ENCODE measurements around the gene SMIM29. TPM values are rescaled to one million over a fixed set of nuclear protein-coding genes. Genes with fewer than 3 reads are reported as not detected.
"Not testable (repeated sequence)": the region's sequence is repeated elsewhere in the genome, so short reads cannot be mapped to it uniquely, and the experiment has no call there.

Gene SMIM29
- total RNA-seq, 4 donors from 2014 or later: 8.2 to 14.9 (median 12.5) TPM

DNA sequence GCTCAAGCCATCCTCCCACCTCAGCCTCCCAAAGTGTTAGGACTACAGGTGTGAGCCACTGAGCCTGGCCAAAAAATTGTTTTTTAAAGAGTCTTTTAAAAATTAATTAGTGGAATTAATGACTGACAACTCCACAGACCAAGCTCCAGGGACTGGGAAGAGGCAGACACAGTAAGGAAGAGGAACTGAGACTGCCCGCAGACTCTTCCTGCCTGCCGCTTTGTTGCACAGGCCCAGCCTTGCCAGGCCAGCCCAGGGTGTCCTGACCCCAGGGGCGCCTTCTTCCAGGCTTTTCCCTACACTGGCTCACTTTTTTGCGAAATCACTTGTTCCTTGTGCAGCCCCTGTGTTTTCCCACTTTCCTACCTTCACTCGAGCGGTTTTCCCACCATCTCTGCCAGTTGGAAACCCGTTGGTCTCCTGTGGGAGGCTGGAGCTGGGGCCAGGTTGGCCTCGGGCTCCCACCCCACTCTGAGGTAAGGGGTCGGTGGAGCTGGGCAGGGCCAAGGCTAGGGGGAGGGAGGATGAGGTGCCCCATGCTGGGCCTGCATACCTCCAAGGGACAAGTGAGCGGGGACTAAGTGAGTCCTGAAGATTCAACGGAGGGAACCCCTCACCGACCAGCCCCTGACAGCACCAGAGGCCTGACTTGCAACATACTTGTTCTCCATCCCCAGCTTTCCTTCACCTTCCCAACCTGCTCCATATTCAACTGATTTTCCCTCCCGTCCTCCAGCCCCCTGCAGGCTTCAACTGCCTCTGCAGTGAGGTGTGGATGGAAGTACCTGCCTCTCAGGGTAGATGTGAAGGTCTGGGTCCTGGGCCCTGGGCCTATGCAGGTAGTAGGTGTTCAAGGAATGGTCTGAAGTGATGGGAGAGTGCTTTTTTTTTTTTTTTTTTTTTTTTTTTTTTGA is 23.5 kb upstream of the SMIM29 start:
- intact Hi-C loops (cut with DNase I; ENCODE audit: low total_unique reads): no loop called here
- 87 to 96% methylated on average over 4 to 13 of the region's 13 CpGs for WGBS, 2 donors (ENCODE audit: low coverage in 1 of 2)
- in situ Hi-C loops (cut with MboI; ENCODE audit: low pct_ligation_motif_present in 1 of 4, low pct_unique_long_range_greater_than_20kb in 1 of 4, low sequenced_read_pairs in 3 of 4): loop anchor here in 1 of 4 donors (25.0 kb wide), 1 partner anchor 115 kb away; the partner anchor contains the start of gene NUDT3
- Histone ChIP-seq H3K36me3 (no peaks in the 10 kb centered on the region), H3K4me3 (no peak overlapping the region), H3K27me3 (no peaks in the 10 kb centered on the region), H3K9me3 (no peaks in the 10 kb centered on the region), H3K27ac (peak overlapping the region in 1 of 4 donors; percentile 1), H3K4me1 (no peaks in the 10 kb centered on the region)
- no peak for TF ChIP-seq CTCF (IDR thresholded peaks at IDR 0.05)
- no peak for TF ChIP-seq POLR2AphosphoS5 (IDR thresholded peaks at IDR 0.05)
- no peak for TF ChIP-seq EP300 (IDR thresholded peaks at IDR 0.05; ENCODE audit: low read depth)
- no peak for TF ChIP-seq POLR2A (IDR thresholded peaks at IDR 0.05)
- DNase-seq: no peak

DNA sequence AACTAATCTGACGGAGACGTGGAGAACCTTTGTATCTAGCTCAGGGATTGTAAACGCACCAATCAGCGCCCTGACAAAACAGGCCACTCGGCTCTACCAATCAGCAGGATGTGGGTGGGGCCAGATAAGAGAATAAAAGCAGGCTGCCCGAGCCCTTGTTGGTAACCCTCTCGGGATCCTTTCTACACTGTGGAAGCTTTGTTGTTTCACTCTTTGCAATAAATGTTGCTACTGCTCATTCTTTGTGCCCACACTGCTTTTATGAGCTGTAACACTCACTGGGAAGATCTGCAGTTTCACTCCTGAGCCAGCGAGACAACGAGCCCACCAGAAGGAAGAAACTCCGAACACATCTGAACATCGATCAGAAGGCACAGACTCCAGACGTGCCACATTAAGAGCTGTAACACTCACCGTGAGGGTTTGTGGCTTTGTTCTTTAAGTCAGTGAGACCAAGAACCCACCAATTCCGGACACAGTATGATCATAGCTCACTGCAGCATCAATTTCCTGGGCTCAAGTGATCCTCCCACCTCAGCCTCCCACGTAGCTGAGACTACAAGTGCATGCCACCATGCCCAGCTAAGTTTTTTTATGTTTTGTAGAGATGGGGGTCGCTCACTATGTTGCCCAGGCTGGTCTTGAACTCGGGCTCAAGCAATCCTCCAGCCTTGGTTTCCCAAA is 21.0 kb upstream of the SMIM29 start:
- H3K9me3 ChIP-seq; DNase-seq; H3K27me3 ChIP-seq; H3K36me3 ChIP-seq; H3K4me3 ChIP-seq; intact Hi-C loops (cut with DNase I; ENCODE audit: low total_unique reads); H3K27ac ChIP-seq; H3K4me1 ChIP-seq: not testable (repeated sequence)
- whole genome bisulfite sequencing, 2 donors (ENCODE audit: low coverage in 1 of 2): 79 to 100% methylated on average over 1 to 17 of the region's 17 CpGs
- in situ Hi-C loops (cut with MboI; ENCODE audit: low pct_ligation_motif_present in 1 of 4, low pct_unique_long_range_greater_than_20kb in 1 of 4, low sequenced_read_pairs in 3 of 4): loop anchor here in 1 of 4 donors (25.0 kb wide), 1 partner anchor 118 kb away; the partner anchor contains the start of gene NUDT3

- H3K36me3 ChIP-seq; H3K4me3 ChIP-seq; H3K27ac ChIP-seq; H3K27me3 ChIP-seq; intact Hi-C loops (cut with DNase I; ENCODE audit: low total_unique reads); DNase-seq; H3K9me3 ChIP-seq; H3K4me1 ChIP-seq: not testable (repeated sequence)
- 91% methylated on average over 22 of the region's 25 CpGs; no CpG with 5 or more reads in 1 of the 2 donors for WGBS, 2 donors (ENCODE audit: low coverage in 1 of 2)
- in situ Hi-C loops (cut with MboI; ENCODE audit: low pct_ligation_motif_present in 1 of 4, low pct_unique_long_range_greater_than_20kb in 1 of 4, low sequenced_read_pairs in 3 of 4): loop anchor here in 1 of 4 donors (25.0 kb wide), 1 partner anchor 118 kb away; the partner anchor contains the start of gene NUDT3
These were observed 20.3 kb upstream of the SMIM29 start for GRCh38 chr6:34269132-34269531.

GRCh38 chr6:34267746-34268145 is 18.9 kb upstream of the SMIM29 start:
- Histone ChIP-seq H3K4me3 (no peak overlapping the region), H3K36me3 (no peaks in the 10 kb centered on the region), H3K27me3 (no peaks in the 10 kb centered on the region), H3K9me3 (peaks cover 0 to 7% of the 10 kb centered on the region in 2 donors), H3K4me1 (no peaks in the 10 kb centered on the region), H3K27ac (no peak overlapping the region)
- intact Hi-C loops (cut with DNase I; ENCODE audit: low total_unique reads): no loop called here
- in situ Hi-C loops (cut with MboI; ENCODE audit: low pct_ligation_motif_present in 1 of 4, low pct_unique_long_range_greater_than_20kb in 1 of 4, low sequenced_read_pairs in 3 of 4): loop anchor here in 1 of 4 donors (25.0 kb wide), 1 partner anchor 120 kb away; the partner anchor contains the start of gene NUDT3
- WGBS, 2 donors (ENCODE audit: low coverage in 1 of 2): 78% methylated on average over 2 of the region's 2 CpGs; no CpG with 5 or more reads in 1 of the 2 donors
- DNase-seq: no peak
- no peak for TF ChIP-seq EP300 (IDR thresholded peaks at IDR 0.05; ENCODE audit: low read depth)
- no peak for TF ChIP-seq POLR2A (IDR thresholded peaks at IDR 0.05)
- no peak for TF ChIP-seq CTCF (IDR thresholded peaks at IDR 0.05)
- no peak for TF ChIP-seq POLR2AphosphoS5 (IDR thresholded peaks at IDR 0.05)

- WGBS, 2 donors (ENCODE audit: low coverage in 1 of 2): 80 to 91% methylated on average over 1 to 23 of the region's 23 CpGs
- H3K4me1 ChIP-seq; H3K36me3 ChIP-seq; DNase-seq; H3K9me3 ChIP-seq; H3K27ac ChIP-seq; H3K4me3 ChIP-seq; H3K27me3 ChIP-seq; intact Hi-C loops (cut with DNase I; ENCODE audit: low total_unique reads): not testable (repeated sequence)
- in situ Hi-C loops (cut with MboI; ENCODE audit: low pct_ligation_motif_present in 1 of 4, low pct_unique_long_range_greater_than_20kb in 1 of 4, low sequenced_read_pairs in 3 of 4): loop anchor here in 1 of 4 donors (25.0 kb wide), 1 partner anchor 124 kb away; the partner anchor contains the start of gene NUDT3
These were observed 14.7 kb upstream of the SMIM29 start for GRCh38 chr6:34263484-34263883.

All from transverse colon (tissue), 4 donors.